WTC11 (cell line): ENCODE measurements around the gene ING2. TPM values are rescaled to one million over a fixed set of nuclear protein-coding genes. Genes with fewer than 3 reads are reported as not detected.
A peak's percentile ranks its signal among the peaks of the same experiment; 100 is the strongest.

Experiments used
- ATAC-seq: fragments of 200-7000 bp; cut with Tn5 transposase; 2 replicates; pipeline ENCODE4 v1.10.0; 2021; ENCODE audit warnings: mild to moderate bottlenecking, moderate library complexity
- CTCF ChIA-PET: fragments of 300-600 bp; sonication (Branson Sonifier 250); formaldehyde crosslinking; loops from one replicate; lab custom pipeline; 2021; ENCODE audit warnings: antibody characterized with exemption; lab: Charles Lee
- POLR2A ChIA-PET: fragments of 350-600 bp; sonication (Branson Sonifier 250); formaldehyde crosslinking; loops from one replicate; lab custom pipeline; 2021; ENCODE audit warnings: antibody characterized with exemption; lab: Charles Lee
- DNase-seq: peaks from one replicate; pipeline ENCODE4 v3.0.0; 2021; ENCODE audit warnings: low spot score
- H3K27ac Mint-ChIP-seq: 2 replicates; pipeline ENCODE4 v1.8.0; 2021; ENCODE audit warnings: mixed read lengths
- H3K27me3 Mint-ChIP-seq: 2 replicates; pipeline ENCODE4 v1.8.0; 2021; ENCODE audit warnings: low read depth, mild to moderate bottlenecking, moderate library complexity, mixed read lengths
- H3K36me3 Mint-ChIP-seq: 2 replicates; pipeline ENCODE4 v1.8.0; 2021; ENCODE audit warnings: mixed read lengths
- H3K4me1 Mint-ChIP-seq: 2 replicates; pipeline ENCODE4 v1.8.0; 2022; ENCODE audit warnings: mixed read lengths
- H3K4me3 Mint-ChIP-seq: 2 replicates; pipeline ENCODE4 v1.8.0; 2021; ENCODE audit warnings: mild to moderate bottlenecking, moderate library complexity, mixed read lengths
- H3K9me3 Mint-ChIP-seq: 2 replicates; pipeline ENCODE4 v1.8.0; 2021; ENCODE audit warnings: mixed read lengths
- FOXP1 ChIP-seq: sonication (generic); formaldehyde crosslinking; IDR thresholded peaks from 2 replicates; pipeline ENCODE4 v1.8.0; 2022; ENCODE audit warnings: missing genetic modification reagents, mild to moderate bottlenecking, moderate library complexity, borderline replicate concordance
- GRHL2 ChIP-seq: fragments of 250-450 bp; sonication (Bioruptor Pico); IDR thresholded peaks from 2 replicates; pipeline ENCODE4 v1.8.0; 2022; ENCODE audit warnings: mild to moderate bottlenecking, moderate library complexity; ENCODE audit not compliant: insufficient replicate concordance, severe bottlenecking
- GTF2I ChIP-seq: fragments of 250-450 bp; sonication (Bioruptor Pico); conservative IDR thresholded peaks from 2 replicates; pipeline ENCODE4 v1.4.0; 2021; ENCODE audit warnings: mild to moderate bottlenecking
- KAT7 ChIP-seq: sonication (generic); formaldehyde crosslinking; IDR thresholded peaks from 2 replicates; pipeline ENCODE4 v1.8.1; 2023; ENCODE audit warnings: missing genetic modification reagents, mild to moderate bottlenecking, borderline replicate concordance
- MXD4 ChIP-seq: fragments of 250-450 bp; sonication (Bioruptor Pico); IDR thresholded peaks from 2 replicates; pipeline ENCODE4 v1.8.0; 2021; ENCODE audit warnings: mild to moderate bottlenecking, moderate library complexity, borderline replicate concordance
- NFYB ChIP-seq: sonication (generic); formaldehyde crosslinking; conservative IDR thresholded peaks from 2 replicates; pipeline ENCODE4 v1.8.0; 2022; ENCODE audit warnings: low read depth, missing genetic modification reagents
- NR1H2 ChIP-seq: sonication (generic); formaldehyde crosslinking; IDR thresholded peaks from 2 replicates; pipeline ENCODE4 v1.9.0; 2021; ENCODE audit warnings: mild to moderate bottlenecking, moderate library complexity, missing genetic modification reagents
- NR2C2 ChIP-seq: sonication (generic); formaldehyde crosslinking; IDR thresholded peaks from 2 replicates; pipeline ENCODE4 v1.8.0; 2022; ENCODE audit warnings: mild to moderate bottlenecking, missing genetic modification reagents
- OVOL2 ChIP-seq: fragments of 250-450 bp; sonication (Bioruptor Pico); IDR thresholded peaks from 2 replicates; pipeline ENCODE4 v1.9.0; 2021; ENCODE audit warnings: mild to moderate bottlenecking, borderline replicate concordance
- RORB ChIP-seq: fragments of 250-450 bp; sonication (Bioruptor Pico); IDR thresholded peaks from 2 replicates; pipeline ENCODE4 v1.9.0; 2021; ENCODE audit warnings: mild to moderate bottlenecking
- SMAD4 ChIP-seq: sonication (generic); formaldehyde crosslinking; IDR thresholded peaks from 2 replicates; pipeline ENCODE4 v1.8.0; 2022; ENCODE audit warnings: mild to moderate bottlenecking, missing genetic modification reagents
- SP1 ChIP-seq: sonication (generic); formaldehyde crosslinking; conservative IDR thresholded peaks from 2 replicates; pipeline ENCODE4 v1.8.1; 2022; ENCODE audit warnings: missing genetic modification reagents
- TEAD1 ChIP-seq: sonication (generic); formaldehyde crosslinking; IDR thresholded peaks from 2 replicates; pipeline ENCODE4 v1.8.0; 2022; ENCODE audit warnings: mild to moderate bottlenecking, missing genetic modification reagents
- TP53 ChIP-seq: sonication (generic); formaldehyde crosslinking; IDR thresholded peaks from 2 replicates; pipeline ENCODE4 v1.8.1; 2023; ENCODE audit warnings: mild to moderate bottlenecking, missing genetic modification reagents
- ZBTB21 ChIP-seq: sonication (generic); formaldehyde crosslinking; IDR thresholded peaks from 2 replicates; pipeline ENCODE4 v1.8.1; 2023; ENCODE audit warnings: mild to moderate bottlenecking, missing genetic modification reagents, borderline replicate concordance
- ZNF121 ChIP-seq: sonication (generic); formaldehyde crosslinking; IDR thresholded peaks from 2 replicates; pipeline ENCODE4 v1.8.0; 2023; ENCODE audit warnings: missing genetic modification reagents
- ZNF138 ChIP-seq: sonication (generic); formaldehyde crosslinking; conservative IDR thresholded peaks from 2 replicates; pipeline ENCODE4 v1.8.1; 2022; ENCODE audit warnings: mild to moderate bottlenecking, moderate library complexity, missing genetic modification reagents
- ZNF219 ChIP-seq: sonication (generic); formaldehyde crosslinking; IDR thresholded peaks from 2 replicates; pipeline ENCODE4 v1.8.0; 2023; ENCODE audit warnings: missing genetic modification reagents, mild to moderate bottlenecking, borderline replicate concordance
- ZNF317 ChIP-seq: sonication (generic); formaldehyde crosslinking; IDR thresholded peaks from 2 replicates; pipeline ENCODE4 v1.8.1; 2023; ENCODE audit warnings: low read depth, mild to moderate bottlenecking, moderate library complexity, missing genetic modification reagents, borderline replicate concordance
- ZNF416 ChIP-seq: fragments of 250-450 bp; sonication (Bioruptor Pico); IDR thresholded peaks from 2 replicates; pipeline ENCODE4 v1.9.0; 2021; ENCODE audit warnings: mild to moderate bottlenecking, inconsistent platforms
- total RNA-seq: library from RNA; stranded (reverse); gene quantifications from 3 replicates; pipeline ENCODE4 v1.2.3, GENCODE V29; 2021
- TF ChIP-seq, protein P1 (sequence below): sonication (generic); formaldehyde crosslinking; IDR thresholded peaks from 2 replicates; pipeline ENCODE4 v1.8.1; 2023; ENCODE audit warnings: mild to moderate bottlenecking, missing genetic modification reagents
- TF ChIP-seq, protein P2 (sequence below): fragments of 250-450 bp; sonication (Bioruptor Pico); conservative IDR thresholded peaks from 2 replicates; pipeline ENCODE4 v1.9.0; 2021; ENCODE audit warnings: mild to moderate bottlenecking
- TF ChIP-seq, protein P3 (sequence below): sonication (generic); formaldehyde crosslinking; IDR thresholded peaks from 2 replicates; pipeline ENCODE4 v1.8.0; 2022; ENCODE audit warnings: mild to moderate bottlenecking, missing genetic modification reagents
- TF ChIP-seq, protein P4 (sequence below): fragments of 250-450 bp; sonication (Bioruptor Pico); IDR thresholded peaks from 2 replicates; pipeline ENCODE4 v1.9.0; 2021; ENCODE audit warnings: moderate library complexity, mild to moderate bottlenecking, inconsistent platforms, borderline replicate concordance
- TF ChIP-seq, protein P5 (sequence below): fragments of 250-450 bp; sonication (Bioruptor Pico); IDR thresholded peaks from 2 replicates; pipeline ENCODE4 v2.1.2; 2022; ENCODE audit warnings: mild to moderate bottlenecking, moderate library complexity

Gene ING2
- total RNA-seq, 1 experiment from 2014 or later: 12.0 TPM

DNA sequence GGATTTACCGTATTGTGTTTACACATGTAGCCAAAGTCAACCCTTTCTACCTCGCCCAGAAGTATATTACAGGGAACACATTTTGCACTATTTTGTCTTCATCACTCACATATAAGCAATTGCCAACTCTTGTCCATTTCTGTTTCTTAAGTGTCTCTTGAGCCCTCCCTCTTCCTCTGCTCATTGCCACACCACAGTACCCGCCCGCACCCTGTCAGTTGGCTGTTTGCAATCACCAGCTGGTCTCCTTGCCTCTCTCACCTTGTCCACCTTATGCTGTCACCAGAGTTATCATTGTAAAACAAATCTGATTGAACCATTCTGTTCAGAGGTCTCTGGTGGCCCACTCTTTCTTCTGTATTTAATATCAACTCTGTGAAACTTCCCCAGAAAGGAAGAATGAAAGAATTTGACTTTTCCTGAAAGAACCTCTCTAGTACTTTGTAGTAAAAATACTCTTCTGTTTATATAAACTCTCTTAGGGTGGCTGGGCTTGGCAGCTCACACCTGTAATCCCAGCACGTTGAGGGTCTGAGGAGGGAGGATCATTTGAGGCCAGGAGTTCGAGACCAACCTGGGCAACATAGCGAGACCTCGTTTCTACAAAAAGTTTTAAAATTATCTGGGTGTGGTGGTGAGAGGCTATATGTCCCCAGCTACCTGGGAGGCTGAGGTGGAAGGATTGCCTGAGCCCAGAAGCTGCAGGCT is 50.2 kb downstream of the ING2 start (continued):
- TF ChIP-seq, protein P1, sequence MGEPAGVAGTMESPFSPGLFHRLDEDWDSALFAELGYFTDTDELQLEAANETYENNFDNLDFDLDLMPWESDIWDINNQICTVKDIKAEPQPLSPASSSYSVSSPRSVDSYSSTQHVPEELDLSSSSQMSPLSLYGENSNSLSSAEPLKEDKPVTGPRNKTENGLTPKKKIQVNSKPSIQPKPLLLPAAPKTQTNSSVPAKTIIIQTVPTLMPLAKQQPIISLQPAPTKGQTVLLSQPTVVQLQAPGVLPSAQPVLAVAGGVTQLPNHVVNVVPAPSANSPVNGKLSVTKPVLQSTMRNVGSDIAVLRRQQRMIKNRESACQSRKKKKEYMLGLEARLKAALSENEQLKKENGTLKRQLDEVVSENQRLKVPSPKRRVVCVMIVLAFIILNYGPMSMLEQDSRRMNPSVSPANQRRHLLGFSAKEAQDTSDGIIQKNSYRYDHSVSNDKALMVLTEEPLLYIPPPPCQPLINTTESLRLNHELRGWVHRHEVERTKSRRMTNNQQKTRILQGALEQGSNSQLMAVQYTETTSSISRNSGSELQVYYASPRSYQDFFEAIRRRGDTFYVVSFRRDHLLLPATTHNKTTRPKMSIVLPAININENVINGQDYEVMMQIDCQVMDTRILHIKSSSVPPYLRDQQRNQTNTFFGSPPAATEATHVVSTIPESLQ (CRISPR knock-in tag): no peak
- TF ChIP-seq FOXP1 (CRISPR knock-in tag): no peak
- no peak for TF ChIP-seq MXD4 (CRISPR knock-in tag)
- TF ChIP-seq NR1H2 (CRISPR knock-in tag): no peak
- TF ChIP-seq GTF2I (CRISPR knock-in tag): no peak
- no peak for TF ChIP-seq TEAD1
- no peak for TF ChIP-seq NR2C2
- no peak for TF ChIP-seq NFYB (CRISPR knock-in tag)
- TF ChIP-seq, protein P2, sequence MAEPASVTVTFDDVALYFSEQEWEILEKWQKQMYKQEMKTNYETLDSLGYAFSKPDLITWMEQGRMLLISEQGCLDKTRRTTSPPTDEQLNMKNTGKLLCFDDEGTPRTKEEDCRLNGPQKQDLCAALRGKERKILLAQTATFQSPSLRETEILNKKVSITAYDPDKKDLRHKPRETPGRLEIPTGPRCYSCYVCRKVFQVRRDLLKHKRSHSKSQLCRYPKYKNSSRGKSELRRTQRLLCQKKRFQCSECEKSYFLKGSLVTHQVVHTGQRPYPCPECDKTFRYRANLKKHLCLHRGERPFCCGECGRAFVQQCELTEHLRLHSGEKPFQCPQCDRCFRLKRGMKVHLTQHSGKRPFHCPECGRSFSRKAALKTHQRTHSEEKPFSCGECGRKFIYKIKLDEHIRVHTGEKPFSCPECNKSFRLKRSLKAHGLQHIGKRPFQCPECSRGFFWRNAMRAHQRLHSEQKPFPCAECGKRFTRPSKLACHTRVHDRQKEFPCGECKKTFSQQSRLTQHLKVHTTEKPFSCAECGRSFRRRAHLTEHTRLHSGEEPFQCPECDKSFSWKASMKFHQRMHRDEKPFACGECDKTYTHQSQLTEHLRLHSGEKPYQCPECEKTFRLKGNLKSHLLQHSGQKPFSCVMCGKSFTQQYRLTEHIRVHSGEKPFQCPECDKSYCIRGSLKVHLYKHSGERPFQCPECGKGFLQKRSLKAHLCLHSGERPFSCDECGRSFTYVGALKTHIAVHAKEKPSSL (CRISPR knock-in tag): no peak
- no peak for TF ChIP-seq RORB (CRISPR knock-in tag)
- TF ChIP-seq TP53 (CRISPR knock-in tag): no peak
- TF ChIP-seq, all 79 proteins: peak for 0

DNA sequence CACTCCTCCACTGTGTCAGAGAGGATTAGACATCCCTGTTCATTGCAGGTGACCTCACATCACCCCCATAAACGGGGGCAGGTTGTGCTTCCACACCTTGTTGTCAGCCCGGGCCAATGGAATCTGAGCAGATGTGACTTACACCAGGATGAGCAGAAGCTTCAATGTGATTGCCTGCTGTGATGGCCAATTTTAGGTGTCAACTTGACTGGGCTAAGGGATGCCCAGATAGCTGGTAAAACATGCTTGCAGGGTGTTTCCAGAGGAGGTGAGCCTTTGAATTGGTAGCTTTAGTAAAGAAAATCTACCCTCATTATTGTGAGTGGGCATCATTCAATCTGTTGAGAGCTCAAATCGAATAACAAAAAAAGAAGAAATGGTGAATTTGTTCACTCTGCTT is 52.1 kb downstream of the ING2 start:
- Mint-ChIP-seq H3K27me3 (no peaks in the 10 kb centered on the region), H3K9me3 (peaks cover 14% of the 10 kb centered on the region), H3K36me3 (peaks cover 8% of the 10 kb centered on the region), H3K4me1 (no peaks in the 10 kb centered on the region), H3K4me3 (no peak overlapping the region), H3K27ac (no peak overlapping the region)
- TF ChIP-seq, protein P3, sequence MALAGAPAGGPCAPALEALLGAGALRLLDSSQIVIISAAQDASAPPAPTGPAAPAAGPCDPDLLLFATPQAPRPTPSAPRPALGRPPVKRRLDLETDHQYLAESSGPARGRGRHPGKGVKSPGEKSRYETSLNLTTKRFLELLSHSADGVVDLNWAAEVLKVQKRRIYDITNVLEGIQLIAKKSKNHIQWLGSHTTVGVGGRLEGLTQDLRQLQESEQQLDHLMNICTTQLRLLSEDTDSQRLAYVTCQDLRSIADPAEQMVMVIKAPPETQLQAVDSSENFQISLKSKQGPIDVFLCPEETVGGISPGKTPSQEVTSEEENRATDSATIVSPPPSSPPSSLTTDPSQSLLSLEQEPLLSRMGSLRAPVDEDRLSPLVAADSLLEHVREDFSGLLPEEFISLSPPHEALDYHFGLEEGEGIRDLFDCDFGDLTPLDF (CRISPR knock-in tag): no peak
- peak; percentile 83; the same call in 1 of the 2 replicates for TF ChIP-seq ZNF416 (CRISPR knock-in tag)
- POLR2A ChIA-PET: interaction anchor here (0.6 kb wide), 1 partner anchor 20 kb away, joined by 5 read pairs; no protein-coding TSS in a partner anchor
- CTCF ChIA-PET: no interaction called here
- ATAC-seq (no peak), DNase-seq (no peak)

DNA sequence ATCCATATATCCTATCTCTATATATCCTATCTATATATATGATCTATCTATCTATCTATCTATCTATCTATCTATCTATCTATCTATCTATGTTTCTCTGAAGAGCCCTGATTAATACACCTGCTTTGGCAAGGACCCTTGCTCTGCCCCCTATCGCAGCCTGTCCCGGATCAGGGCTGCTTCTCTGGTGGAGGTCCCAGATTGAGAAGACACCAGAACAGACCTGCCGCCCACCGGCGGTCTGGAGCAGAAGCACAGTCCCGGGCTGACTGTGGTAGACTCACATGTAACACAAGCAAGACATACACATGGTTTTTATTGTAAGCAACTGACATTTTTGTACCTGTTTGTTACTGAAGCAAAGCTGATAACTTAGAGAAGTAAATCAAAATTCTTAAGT is 52.8 kb downstream of the ING2 start:
- peaks cover 2% of the 10 kb centered on the region for H3K36me3 Mint-ChIP-seq
- no peak overlapping the region for H3K4me3 Mint-ChIP-seq
- peak; percentile 38; the same call in 1 of the 2 replicates for ATAC-seq
- DNase-seq: no peak
- ChIA-PET POLR2A (no interaction called here), CTCF (no interaction called here)
- no peaks in the 10 kb centered on the region for H3K27me3 Mint-ChIP-seq
- no peak overlapping the region for H3K27ac Mint-ChIP-seq
- H3K9me3 Mint-ChIP-seq: peaks cover 8% of the 10 kb centered on the region
- H3K4me1 Mint-ChIP-seq: no peaks in the 10 kb centered on the region
- TF ChIP-seq KAT7 (CRISPR knock-in tag) (no peak), FOXP1 (CRISPR knock-in tag) (no peak), TP53 (CRISPR knock-in tag) (no peak), NR2C2 (no peak), ZBTB21 (CRISPR knock-in tag) (no peak), ZNF121 (no peak), ZNF317 (CRISPR knock-in tag) (no peak), SP1 (CRISPR knock-in tag) (no peak), GRHL2 (CRISPR knock-in tag) (no peak), SMAD4 (CRISPR knock-in tag) (no peak), ZNF138 (CRISPR knock-in tag) (no peak), OVOL2 (CRISPR knock-in tag) (no peak), NFYB (CRISPR knock-in tag) (no peak), ZNF219 (CRISPR knock-in tag) (no peak)
- TF ChIP-seq, protein P4, sequence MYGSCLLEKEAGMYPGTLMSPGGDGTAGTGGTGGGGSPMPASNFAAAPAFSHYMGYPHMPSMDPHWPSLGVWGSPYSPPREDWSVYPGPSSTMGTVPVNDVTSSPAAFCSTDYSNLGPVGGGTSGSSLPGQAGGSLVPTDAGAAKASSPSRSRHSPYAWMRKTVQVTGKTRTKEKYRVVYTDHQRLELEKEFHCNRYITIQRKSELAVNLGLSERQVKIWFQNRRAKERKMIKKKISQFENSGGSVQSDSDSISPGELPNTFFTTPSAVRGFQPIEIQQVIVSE (CRISPR knock-in tag): no peak
- TF ChIP-seq, protein P5, sequence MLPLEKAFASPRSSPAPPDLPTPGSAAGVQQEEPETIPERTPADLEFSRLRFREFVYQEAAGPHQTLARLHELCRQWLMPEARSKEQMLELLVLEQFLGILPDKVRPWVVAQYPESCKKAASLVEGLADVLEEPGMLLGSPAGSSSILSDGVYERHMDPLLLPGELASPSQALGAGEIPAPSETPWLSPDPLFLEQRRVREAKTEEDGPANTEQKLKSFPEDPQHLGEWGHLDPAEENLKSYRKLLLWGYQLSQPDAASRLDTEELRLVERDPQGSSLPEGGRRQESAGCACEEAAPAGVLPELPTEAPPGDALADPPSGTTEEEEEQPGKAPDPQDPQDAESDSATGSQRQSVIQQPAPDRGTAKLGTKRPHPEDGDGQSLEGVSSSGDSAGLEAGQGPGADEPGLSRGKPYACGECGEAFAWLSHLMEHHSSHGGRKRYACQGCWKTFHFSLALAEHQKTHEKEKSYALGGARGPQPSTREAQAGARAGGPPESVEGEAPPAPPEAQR (CRISPR knock-in tag): no peak
- TF ChIP-seq, protein P3 (CRISPR knock-in tag): no peak
